GM18498 (cell line): ENCODE data around the gene GREB1.

Experiments
- ATAC-seq: cut with Tn5 transposase; IDR thresholded peaks from one replicate; pipeline ENCODE4 v1.9.1; 2021; ENCODE audit warnings: mild to moderate bottlenecking, moderate library complexity; ENCODE audit not compliant: unreplicated experiment

GREB1 gene

GRCh38 chr2:11679016-11679415 is 145.2 kb downstream of the GREB1 start:
- ATAC-seq = no peak

GRCh38 chr2:11679486-11680181 is 145.8 kb downstream of the GREB1 start:
- ATAC-seq = no peak

- no peak for ATAC-seq
Measured at GRCh38 chr2:11680182-11680900, 146.5 kb downstream of the GREB1 start.

GRCh38 chr2:11680901-11681721 is 147.3 kb downstream of the GREB1 start:
- ATAC-seq = no peak

DNA sequence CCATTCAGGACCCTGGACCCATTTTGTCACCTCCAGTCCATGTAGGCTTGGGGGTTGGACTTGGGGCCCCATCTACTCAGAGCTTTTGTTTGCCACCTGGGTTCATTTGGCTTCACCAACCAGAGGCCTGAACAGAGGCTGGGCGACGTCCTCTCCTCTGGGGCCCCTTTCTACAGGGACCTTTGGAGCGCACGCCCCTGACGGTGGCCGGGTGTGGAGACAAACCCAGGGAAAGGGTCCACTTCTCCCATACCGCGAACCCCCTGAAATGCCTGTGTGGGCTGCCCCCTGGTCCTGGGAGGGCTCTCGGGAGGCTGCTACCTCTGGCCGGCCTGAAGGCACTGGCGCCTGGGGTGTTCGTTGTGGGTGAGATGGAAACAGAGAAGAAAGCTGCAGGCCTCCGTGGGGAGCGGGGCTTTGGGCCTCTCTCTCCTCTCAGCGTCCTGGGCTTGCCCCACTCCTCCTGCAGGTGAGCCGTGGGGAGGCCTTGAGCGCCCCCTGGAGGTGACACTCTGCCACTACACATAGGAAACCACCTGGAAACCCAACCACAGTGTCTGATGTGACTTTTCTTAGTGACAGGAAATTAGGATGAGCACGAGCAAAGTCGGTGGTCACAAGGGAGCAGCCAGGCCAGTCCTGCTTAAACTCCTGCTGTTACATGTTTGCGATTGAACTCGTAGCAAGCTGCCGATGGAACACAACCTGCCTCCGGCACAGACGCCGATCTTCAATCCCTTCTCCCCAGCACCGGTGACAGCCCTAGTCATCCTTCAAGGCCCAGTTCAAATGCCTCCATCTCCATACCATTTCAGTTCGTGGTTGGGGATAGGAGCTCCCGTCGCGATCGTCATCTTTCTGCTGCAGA is 148.1 kb downstream of the GREB1 start:
- peak; percentile 55 for ATAC-seq

DNA sequence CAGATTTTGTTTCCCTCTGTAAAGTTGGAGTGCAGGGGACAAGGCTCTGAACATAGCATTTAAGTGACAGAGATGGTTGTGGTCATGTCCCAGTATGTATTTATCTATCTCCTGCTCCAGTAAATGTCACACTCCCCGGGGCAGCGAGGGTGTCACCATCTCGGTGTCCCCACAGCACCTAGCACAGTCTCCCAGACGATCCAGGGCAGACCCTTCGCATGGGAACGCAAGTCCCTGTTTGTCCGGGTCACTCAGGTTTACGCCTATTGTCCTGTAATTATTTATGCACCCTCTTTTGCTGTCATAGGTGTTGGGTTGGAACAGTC is 148.7 kb downstream of the GREB1 start:
- ATAC-seq = no peak

GRCh38 chr2:11683476-11683875 is 149.6 kb downstream of the GREB1 start:
- no peak for ATAC-seq

GRCh38 chr2:11683966-11684365 is 150.1 kb downstream of the GREB1 start:
- no peak for ATAC-seq

- no peak for ATAC-seq
Measured at GRCh38 chr2:11684894-11685460, 151.1 kb downstream of the GREB1 start.

DNA sequence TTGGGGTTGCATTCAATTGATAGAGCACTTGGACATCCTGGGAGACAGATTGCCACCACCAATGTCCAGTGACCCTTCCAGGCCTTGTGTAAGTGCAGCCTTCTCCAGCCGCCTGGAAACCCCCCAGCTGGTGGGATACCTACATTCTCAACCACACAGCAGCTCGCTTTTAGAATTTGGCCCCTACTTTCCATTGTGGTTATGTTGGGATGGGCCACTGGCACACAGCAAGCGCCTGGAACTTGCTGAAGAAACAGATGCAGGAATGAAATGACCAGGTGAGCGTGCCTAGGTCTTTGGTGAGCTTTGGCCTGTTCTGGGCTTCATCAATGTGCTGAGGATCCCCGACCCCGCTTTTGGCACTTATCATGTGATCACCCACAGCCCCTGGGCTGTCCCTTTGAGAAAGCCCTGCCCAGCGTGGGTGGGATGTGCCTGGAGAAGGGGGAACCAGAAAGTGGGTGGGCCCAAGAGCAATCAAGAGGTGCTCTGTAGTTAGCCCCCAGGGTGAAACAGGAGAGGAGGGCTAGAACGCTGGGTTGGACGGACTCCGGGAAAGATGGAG is 152.1 kb downstream of the GREB1 start:
- no peak for ATAC-seq

DNA sequence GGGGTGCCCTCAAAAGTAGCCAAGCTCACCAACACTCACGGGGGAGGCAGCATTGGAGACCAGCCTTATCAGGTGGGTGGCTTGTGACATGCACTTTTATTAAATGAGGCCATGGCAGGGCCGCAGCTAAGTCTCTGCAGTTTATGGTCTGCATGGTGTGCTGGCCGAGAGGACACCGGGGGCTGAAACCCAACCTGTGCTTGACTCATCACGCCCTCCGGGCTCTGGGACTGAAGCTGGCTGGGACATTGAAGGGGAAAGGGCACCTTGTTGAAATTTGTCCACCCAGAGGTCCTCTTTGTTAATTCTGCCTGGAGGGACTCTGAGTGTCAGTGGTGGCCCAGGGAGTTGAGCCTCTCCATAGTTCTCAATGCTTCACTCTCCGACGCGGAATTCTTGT is 153.9 kb downstream of the GREB1 start:
- ATAC-seq = no peak

DNA sequence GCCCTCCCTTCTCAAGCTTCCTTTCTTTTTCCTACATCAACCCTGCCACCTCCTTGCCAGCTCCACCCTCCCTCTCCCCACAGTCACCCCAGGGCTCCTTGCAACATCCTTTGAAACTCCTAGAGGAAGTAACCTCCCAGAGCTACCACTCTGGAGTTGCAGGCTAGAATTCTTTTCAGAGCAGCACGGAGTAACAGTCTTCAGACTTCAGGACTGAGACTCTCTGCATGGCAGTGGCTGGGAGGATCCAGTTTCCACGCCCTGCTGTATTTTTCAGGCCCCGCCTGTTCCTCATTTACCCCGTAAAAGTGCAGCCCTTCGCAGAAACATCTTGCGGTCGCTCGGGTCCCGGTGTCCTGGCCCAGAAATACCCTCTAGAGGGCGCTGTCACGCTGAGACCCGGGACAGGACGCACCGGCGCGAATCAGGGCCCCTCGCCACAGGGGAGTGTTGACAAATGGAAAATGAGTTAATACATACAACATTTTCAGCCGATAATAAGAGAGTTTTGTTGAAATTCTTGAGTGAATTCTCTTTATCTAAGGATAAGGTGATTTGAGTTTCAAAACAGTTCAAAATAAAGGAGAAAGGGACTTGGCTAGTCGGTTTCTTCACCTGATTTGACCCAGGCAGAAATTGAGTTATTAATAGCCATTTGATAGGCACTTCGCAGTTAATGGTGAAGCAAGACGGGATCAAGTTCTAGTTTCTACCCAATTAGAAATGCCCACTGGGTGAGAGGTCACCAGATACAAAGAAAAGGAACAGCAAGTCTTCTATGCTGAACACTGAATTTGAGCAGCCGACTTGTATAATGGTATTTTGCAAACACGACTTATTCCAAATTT is 154.6 kb downstream of the GREB1 start:
- peak; percentile 87 for ATAC-seq

GRCh38 chr2:11691076-11691660 is 157.3 kb downstream of the GREB1 start:
- ATAC-seq = no peak
